ENCODE results near the gene GPR82. TPM values are rescaled to one million over a fixed set of nuclear protein-coding genes. Genes with fewer than 3 reads are reported as not detected.

Gene GPR82
- total RNA-seq, 4 donors from 2014 or later, result 0.41 to 0.79 TPM; not detected in 2

GRCh38 chrX:41722214-41722613, 1.8 kb upstream of the GPR82 start:
- Histone ChIP-seq H3K27me3 (no peaks in the 10 kb centered on the region), H3K36me3 (no peaks in the 10 kb centered on the region), H3K4me1 (no peaks in the 10 kb centered on the region), H3K9me3 (no peaks in the 10 kb centered on the region), H3K27ac (no peak overlapping the region), H3K4me3 (no peak overlapping the region)
- WGBS, 2 donors (ENCODE audit: low coverage in 1 of 2), result 91% methylated on average over 3 of the region's 3 CpGs; no CpG with 5 or more reads in 1 of the 2 donors
- intact Hi-C loops (cut with DNase I; ENCODE audit: low total_unique reads), result no loop called here
- in situ Hi-C loops (cut with MboI; ENCODE audit: low pct_ligation_motif_present in 1 of 4, low pct_unique_long_range_greater_than_20kb in 1 of 4, low sequenced_read_pairs in 3 of 4), result no loop called here
- DNase-seq, result no peak
- no peak for TF ChIP-seq POLR2A (IDR thresholded peaks at IDR 0.05)
- no peak for TF ChIP-seq EP300 (IDR thresholded peaks at IDR 0.05; ENCODE audit: low read depth)
- TF ChIP-seq POLR2AphosphoS5 (IDR thresholded peaks at IDR 0.05), result no peak
- no peak for TF ChIP-seq CTCF (IDR thresholded peaks at IDR 0.05)

- no peak overlapping the region for H3K27ac ChIP-seq
- intact Hi-C loops (cut with DNase I; ENCODE audit: low total_unique reads), result no loop called here
- no peaks in the 10 kb centered on the region for H3K9me3 ChIP-seq
- no peak for DNase-seq
- H3K4me3 ChIP-seq, result no peak overlapping the region
- in situ Hi-C loops (cut with MboI; ENCODE audit: low pct_ligation_motif_present in 1 of 4, low pct_unique_long_range_greater_than_20kb in 1 of 4, low sequenced_read_pairs in 3 of 4), result no loop called here
- no peaks in the 10 kb centered on the region for H3K4me1 ChIP-seq
- TF ChIP-seq POLR2A (IDR thresholded peaks at IDR 0.05), result no peak
- no peak for TF ChIP-seq EP300 (IDR thresholded peaks at IDR 0.05; ENCODE audit: low read depth)
- no peak for TF ChIP-seq POLR2AphosphoS5 (IDR thresholded peaks at IDR 0.05)
- TF ChIP-seq CTCF (IDR thresholded peaks at IDR 0.05), result no peak
- H3K27me3 ChIP-seq, result no peaks in the 10 kb centered on the region
- 49 to 61% methylated on average over 2 to 3 of the region's 3 CpGs for WGBS, 2 donors (ENCODE audit: low coverage in 1 of 2)
- no peaks in the 10 kb centered on the region for H3K36me3 ChIP-seq
These were observed 964 bp upstream of the GPR82 start for GRCh38 chrX:41722816-41723618.

- TF ChIP-seq EP300 (IDR thresholded peaks at IDR 0.05; ENCODE audit: low read depth), result no peak
- no peak for TF ChIP-seq POLR2AphosphoS5 (IDR thresholded peaks at IDR 0.05)
- no peak for TF ChIP-seq POLR2A (IDR thresholded peaks at IDR 0.05)
- TF ChIP-seq CTCF (IDR thresholded peaks at IDR 0.05), result no peak
- WGBS, 2 donors (ENCODE audit: low coverage in 1 of 2), result 38 to 56% methylated on average over 1 to 3 of the region's 3 CpGs
- Histone ChIP-seq H3K9me3 (no peaks in the 10 kb centered on the region), H3K4me1 (no peaks in the 10 kb centered on the region), H3K27ac (no peak overlapping the region), H3K27me3 (no peaks in the 10 kb centered on the region), H3K4me3 (no peak overlapping the region), H3K36me3 (no peaks in the 10 kb centered on the region)
- intact Hi-C loops (cut with DNase I; ENCODE audit: low total_unique reads) (no loop called here), in situ Hi-C loops (cut with MboI; ENCODE audit: low pct_ligation_motif_present in 1 of 4, low pct_unique_long_range_greater_than_20kb in 1 of 4, low sequenced_read_pairs in 3 of 4) (no loop called here)
- no peak for DNase-seq
These were observed 4.1 kb downstream of the GPR82 start for GRCh38 chrX:41728125-41728524.

GRCh38 chrX:41730081-41730480, 6.1 kb downstream of the GPR82 start:
- no peak for DNase-seq
- TF ChIP-seq EP300 (IDR thresholded peaks at IDR 0.05; ENCODE audit: low read depth), result no peak
- TF ChIP-seq POLR2A (IDR thresholded peaks at IDR 0.05), result no peak
- no peak for TF ChIP-seq CTCF (IDR thresholded peaks at IDR 0.05)
- H3K4me3 ChIP-seq, result no peak overlapping the region
- H3K27ac ChIP-seq, result no peak overlapping the region
- no peaks in the 10 kb centered on the region for H3K36me3 ChIP-seq
- WGBS, 2 donors (ENCODE audit: low coverage in 1 of 2), result 55 to 77% methylated on average over 2 of the region's 2 CpGs
- in situ Hi-C loops (cut with MboI; ENCODE audit: low pct_ligation_motif_present in 1 of 4, low pct_unique_long_range_greater_than_20kb in 1 of 4, low sequenced_read_pairs in 3 of 4), result no loop called here
- H3K27me3 ChIP-seq, result no peaks in the 10 kb centered on the region
- H3K4me1 ChIP-seq, result no peaks in the 10 kb centered on the region
- H3K9me3 ChIP-seq, result no peaks in the 10 kb centered on the region
- intact Hi-C loops (cut with DNase I; ENCODE audit: low total_unique reads), result no loop called here
